Parathyroid adenoma (tissue), 2 donors: ENCODE data around the gene MTERF4.
A peak's percentile ranks its signal among the peaks of the same experiment; 100 is the strongest.

Experiments
- H2AFZ ChIP-seq: fragments of 300-600 bp; sonication (generic); one replicate; pipeline ENCODE4 v1.7.0; 2017; ENCODE audit warnings: antibody characterized with exemption, mild to moderate bottlenecking
- H3K27ac ChIP-seq: fragments of 300-600 bp; sonication (generic); one replicate; pipeline ENCODE4 v1.7.0; 2017
- H3K27me3 ChIP-seq: fragments of 300-600 bp; sonication (generic); one replicate; pipeline ENCODE4 v1.7.0; 2017; ENCODE audit warnings: low read length; ENCODE audit not compliant: control insufficient read depth, insufficient read depth
- H3K36me3 ChIP-seq: fragments of 300-600 bp; sonication (generic); one replicate; pipeline ENCODE4 v1.7.0; 2017; ENCODE audit warnings: low read length; ENCODE audit not compliant: control insufficient read depth, insufficient read depth
- H3K4me1 ChIP-seq: fragments of 300-600 bp; sonication (generic); one replicate; pipeline ENCODE4 v1.7.0; 2017; ENCODE audit warnings: control low read depth
- H3K4me2 ChIP-seq: fragments of 300-600 bp; sonication (generic); one replicate; pipeline ENCODE4 v1.7.0; 2017; ENCODE audit warnings: low read length
- H3K4me3 ChIP-seq: fragments of 300-600 bp; sonication (generic); one replicate; pipeline ENCODE4 v1.7.0; 2017; ENCODE audit warnings: low read depth, low read length
- H3K79me2 ChIP-seq: fragments of 300-600 bp; sonication (generic); one replicate; pipeline ENCODE4 v1.7.0; 2017; ENCODE audit warnings: control low read depth
- H3K9ac ChIP-seq: fragments of 300-600 bp; sonication (generic); one replicate; pipeline ENCODE4 v1.7.0; 2017; ENCODE audit warnings: mild to moderate bottlenecking
- H3K9me3 ChIP-seq: fragments of 300-600 bp; sonication (generic); one replicate; pipeline ENCODE4 v1.7.0; 2017; ENCODE audit warnings: low read length; ENCODE audit not compliant: control insufficient read depth
- TF ChIP-seq, protein P1 (sequence below): fragments of 300-600 bp; sonication (generic); IDR thresholded peaks from one replicate; pipeline ENCODE4 v1.7.0; 2017; ENCODE audit warnings: antibody characterized with exemption, mild to moderate bottlenecking
- donor health status: primary hyperparathyroidism.

Gene MTERF4

GRCh38 chr2:241091734-241092445, 10.2 kb downstream of the MTERF4 start:
- no peak overlapping the region for H3K27ac ChIP-seq
- H2AFZ ChIP-seq = no peak overlapping the region
- no peaks in the 10 kb centered on the region for H3K36me3 ChIP-seq
- no peak overlapping the region for H3K9ac ChIP-seq
- H3K27me3 ChIP-seq = no peaks in the 10 kb centered on the region
- TF ChIP-seq, protein P1, sequence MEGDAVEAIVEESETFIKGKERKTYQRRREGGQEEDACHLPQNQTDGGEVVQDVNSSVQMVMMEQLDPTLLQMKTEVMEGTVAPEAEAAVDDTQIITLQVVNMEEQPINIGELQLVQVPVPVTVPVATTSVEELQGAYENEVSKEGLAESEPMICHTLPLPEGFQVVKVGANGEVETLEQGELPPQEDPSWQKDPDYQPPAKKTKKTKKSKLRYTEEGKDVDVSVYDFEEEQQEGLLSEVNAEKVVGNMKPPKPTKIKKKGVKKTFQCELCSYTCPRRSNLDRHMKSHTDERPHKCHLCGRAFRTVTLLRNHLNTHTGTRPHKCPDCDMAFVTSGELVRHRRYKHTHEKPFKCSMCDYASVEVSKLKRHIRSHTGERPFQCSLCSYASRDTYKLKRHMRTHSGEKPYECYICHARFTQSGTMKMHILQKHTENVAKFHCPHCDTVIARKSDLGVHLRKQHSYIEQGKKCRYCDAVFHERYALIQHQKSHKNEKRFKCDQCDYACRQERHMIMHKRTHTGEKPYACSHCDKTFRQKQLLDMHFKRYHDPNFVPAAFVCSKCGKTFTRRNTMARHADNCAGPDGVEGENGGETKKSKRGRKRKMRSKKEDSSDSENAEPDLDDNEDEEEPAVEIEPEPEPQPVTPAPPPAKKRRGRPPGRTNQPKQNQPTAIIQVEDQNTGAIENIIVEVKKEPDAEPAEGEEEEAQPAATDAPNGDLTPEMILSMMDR = no peak
- no peaks in the 10 kb centered on the region for H3K4me1 ChIP-seq
- no peak overlapping the region for H3K4me2 ChIP-seq
- H3K9me3 ChIP-seq = no peaks in the 10 kb centered on the region
- H3K79me2 ChIP-seq = peaks cover 2% of the 10 kb centered on the region
- H3K4me3 ChIP-seq = no peak overlapping the region

GRCh38 chr2:241091201-241091600, 10.9 kb downstream of the MTERF4 start:
- no peaks in the 10 kb centered on the region for H3K4me1 ChIP-seq
- H3K4me2 ChIP-seq = no peak overlapping the region
- no peak overlapping the region for H2AFZ ChIP-seq
- H3K9me3 ChIP-seq = no peaks in the 10 kb centered on the region
- H3K27ac ChIP-seq = no peak overlapping the region
- TF ChIP-seq, protein P1 = no peak
- no peaks in the 10 kb centered on the region for H3K36me3 ChIP-seq
- H3K4me3 ChIP-seq = no peak overlapping the region
- no peaks in the 10 kb centered on the region for H3K27me3 ChIP-seq
- H3K79me2 ChIP-seq = peaks cover 2% of the 10 kb centered on the region
- H3K9ac ChIP-seq = no peak overlapping the region

DNA sequence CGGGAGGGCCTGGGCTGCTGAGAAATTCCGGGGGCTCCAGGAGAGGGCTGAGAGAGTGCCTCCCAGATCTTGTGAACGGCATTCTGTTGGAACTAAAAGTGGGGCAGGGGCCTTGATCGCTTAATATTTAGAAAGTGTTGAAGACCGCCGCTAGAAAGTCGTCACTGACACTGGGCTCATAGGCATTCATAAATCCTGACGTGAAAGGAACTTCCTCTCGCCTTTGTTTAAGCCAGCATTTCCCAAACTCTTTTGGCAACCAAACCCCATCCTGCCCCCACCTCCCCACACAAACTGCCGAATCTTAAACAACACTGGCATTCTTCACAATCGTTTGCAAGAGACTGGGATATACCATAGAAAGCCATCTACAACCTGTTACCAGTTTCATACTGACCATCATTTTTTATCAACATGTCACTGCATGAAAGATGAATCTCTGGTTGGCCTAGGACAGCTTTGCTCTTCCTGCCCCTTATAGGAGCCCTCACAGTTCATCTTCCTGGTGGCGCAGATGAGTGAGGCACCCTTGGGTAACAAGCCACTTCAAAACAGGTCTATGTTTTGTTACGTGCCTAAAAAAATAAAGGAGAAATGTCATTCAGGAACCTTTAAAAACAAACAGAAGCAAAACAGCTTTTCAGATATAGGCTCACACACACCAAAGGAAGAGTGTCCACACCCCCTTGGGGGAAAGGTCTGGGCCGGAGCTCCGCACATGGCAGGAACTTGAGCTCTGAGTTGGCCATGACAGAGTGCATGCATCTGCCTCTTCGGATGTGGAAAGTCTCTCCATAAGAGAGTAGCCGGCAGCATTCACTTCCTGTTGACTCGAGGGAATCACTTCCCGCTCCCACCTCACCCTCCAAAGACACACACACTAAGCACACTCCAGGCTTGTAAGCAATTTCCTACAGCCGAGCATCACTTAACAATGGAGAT, 13.0 kb downstream of the MTERF4 start:
- no peaks in the 10 kb centered on the region for H3K4me1 ChIP-seq
- peak overlapping the region; percentile 58 for H3K27ac ChIP-seq
- peaks cover 2% of the 10 kb centered on the region for H3K79me2 ChIP-seq
- no peak overlapping the region for H3K9ac ChIP-seq
- no peaks in the 10 kb centered on the region for H3K36me3 ChIP-seq
- H3K4me3 ChIP-seq = no peak overlapping the region
- no peaks in the 10 kb centered on the region for H3K9me3 ChIP-seq
- TF ChIP-seq, protein P1 = no peak
- H2AFZ ChIP-seq = no peak overlapping the region
- no peaks in the 10 kb centered on the region for H3K27me3 ChIP-seq
- no peak overlapping the region for H3K4me2 ChIP-seq

- H3K4me2 ChIP-seq = no peak overlapping the region
- H3K36me3 ChIP-seq = no peaks in the 10 kb centered on the region
- H3K9ac ChIP-seq = no peak overlapping the region
- no peaks in the 10 kb centered on the region for H3K27me3 ChIP-seq
- H3K4me1 ChIP-seq = no peaks in the 10 kb centered on the region
- H3K27ac ChIP-seq = peak overlapping the region; percentile 58
- TF ChIP-seq, protein P1 = no peak
- H2AFZ ChIP-seq = no peak overlapping the region
- no peaks in the 10 kb centered on the region for H3K9me3 ChIP-seq
- no peak overlapping the region for H3K4me3 ChIP-seq
- H3K79me2 ChIP-seq = peaks cover 2% of the 10 kb centered on the region
Observed at GRCh38 chr2:241088376-241088775, 13.7 kb downstream of the MTERF4 start.
